GM19468 (cell line): ENCODE measurements around the gene MAPK8IP1.
"Not testable (repeated sequence)": the region's sequence is repeated elsewhere in the genome, so short reads cannot be mapped to it uniquely, and the experiment has no call there.

Experiments
- ATAC-seq: cut with Tn5 transposase; IDR thresholded peaks from one replicate; pipeline ENCODE4 v1.9.1; 2021; ENCODE audit warnings: mild to moderate bottlenecking, moderate library complexity, moderate number of reproducible peaks; ENCODE audit not compliant: unreplicated experiment; ENCODE audit errors: extremely low read depth

Gene MAPK8IP1

GRCh38 chr11:45885274-45885920 lies at the start of gene MAPK8IP1:
MAPK8IP1 (plus strand) TSS chr11:45885651; CDS start chr11:45885821, 170 bp downstream.
- peak; percentile 18 for ATAC-seq

GRCh38 chr11:45839204-45839603 lies 46.2 kb upstream of the MAPK8IP1 start:
- no peak for ATAC-seq

- ATAC-seq: not testable (repeated sequence)
Measured at GRCh38 chr11:45840251-45840650, 45.2 kb upstream of the MAPK8IP1 start.

GRCh38 chr11:45843158-45843924 lies 42.1 kb upstream of the MAPK8IP1 start:
- no peak for ATAC-seq

- ATAC-seq: no peak
Measured at GRCh38 chr11:45844822-45845578, 40.5 kb upstream of the MAPK8IP1 start.

- ATAC-seq: no peak
Measured at GRCh38 chr11:45846174-45846675, 39.2 kb upstream of the MAPK8IP1 start.

- peak; percentile 83 for ATAC-seq
Measured at GRCh38 chr11:45846974-45847910, 38.2 kb upstream of the MAPK8IP1 start, which contains the start of gene CRY2. CRY2 (plus strand) TSS chr11:45847475; CDS start chr11:45847491, 16 bp downstream.

- ATAC-seq: no peak
Measured at GRCh38 chr11:45847911-45848316, 37.5 kb upstream of the MAPK8IP1 start.

- no peak for ATAC-seq
Measured at GRCh38 chr11:45848654-45849081, 36.8 kb upstream of the MAPK8IP1 start.

- no peak for ATAC-seq
Measured at GRCh38 chr11:45850446-45850845, 35.0 kb upstream of the MAPK8IP1 start.

- ATAC-seq: no peak
Measured at GRCh38 chr11:45851228-45851627, 34.2 kb upstream of the MAPK8IP1 start.

GRCh38 chr11:45852018-45852711 lies 33.3 kb upstream of the MAPK8IP1 start:
- no peak for ATAC-seq

GRCh38 chr11:45852712-45853101 lies 32.7 kb upstream of the MAPK8IP1 start:
- ATAC-seq: no peak

- no peak for ATAC-seq
Measured at GRCh38 chr11:45853332-45854219, 31.9 kb upstream of the MAPK8IP1 start.

GRCh38 chr11:45855308-45855707 lies 30.1 kb upstream of the MAPK8IP1 start:
- ATAC-seq: no peak

GRCh38 chr11:45856044-45856468 lies 29.4 kb upstream of the MAPK8IP1 start:
- no peak for ATAC-seq

- ATAC-seq: no peak
Measured at GRCh38 chr11:45857961-45858474, 27.4 kb upstream of the MAPK8IP1 start.
